ENCODE measurements around the gene PPBP. TPM values are rescaled to one million over a fixed set of nuclear protein-coding genes. Genes with fewer than 3 reads are reported as not detected.

The PPBP gene
- polyA plus RNA-seq, 1 experiment = not detected

GRCh38 chr4:74030285-74030684 is 42.3 kb upstream of the PPBP start:
- no peaks in the 10 kb centered on the region for H3K27me3 ChIP-seq (ENCODE audit: control insufficient read depth, insufficient read depth, low read length)
- H3K4me3 ChIP-seq (ENCODE audit: low read depth, low read length) = no peak overlapping the region
- no peak for DNase-seq (ENCODE audit: low read depth)
- ChIA-PET POLR2A (interaction anchor here (0.6 kb wide), 1 partner anchor 58 kb away, joined by 4 read pairs; no protein-coding TSS in a partner anchor), CTCF (no interaction called here)
- no peaks in the 10 kb centered on the region for H3K36me3 ChIP-seq (ENCODE audit: control insufficient read depth, insufficient read depth, low read length)
- TF ChIP-seq CTCF (IDR thresholded peaks at IDR 0.05; ENCODE audit: insufficient read depth, low read depth, low read length) = no peak

DNA sequence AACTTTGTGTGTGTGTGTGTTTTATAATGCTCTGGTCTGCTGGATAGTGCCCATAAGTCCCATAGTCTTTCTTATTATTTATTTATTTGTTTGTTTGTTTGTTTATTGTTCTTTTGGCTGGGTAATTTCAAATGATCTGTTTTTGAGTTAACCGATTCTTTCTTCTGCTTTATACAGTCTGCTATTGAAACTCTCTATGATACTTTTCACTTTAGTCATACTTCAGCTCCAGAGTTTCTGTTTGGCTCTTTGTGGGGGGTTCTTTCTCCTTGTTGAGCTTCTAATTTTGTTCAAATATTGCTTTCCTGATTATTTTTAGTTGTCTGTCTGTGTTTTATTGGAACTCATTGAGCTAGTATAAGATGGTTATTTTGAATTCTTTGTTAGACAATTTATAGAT is 40.5 kb upstream of the PPBP start:
- no peak for DNase-seq (ENCODE audit: low read depth)
- Histone ChIP-seq H3K4me3 (ENCODE audit: low read depth, low read length) (no peak overlapping the region), H3K36me3 (ENCODE audit: control insufficient read depth, insufficient read depth, low read length) (no peaks in the 10 kb centered on the region), H3K27me3 (ENCODE audit: control insufficient read depth, insufficient read depth, low read length) (no peaks in the 10 kb centered on the region)
- TF ChIP-seq CTCF (IDR thresholded peaks at IDR 0.05; ENCODE audit: insufficient read depth, low read depth, low read length) = no peak
- ChIA-PET CTCF (interaction anchor here (1.6 kb wide), 1 partner anchor 10 kb away, joined by 6 read pairs; the partner anchor contains the start of gene CXCL3), POLR2A (no interaction called here)

DNA sequence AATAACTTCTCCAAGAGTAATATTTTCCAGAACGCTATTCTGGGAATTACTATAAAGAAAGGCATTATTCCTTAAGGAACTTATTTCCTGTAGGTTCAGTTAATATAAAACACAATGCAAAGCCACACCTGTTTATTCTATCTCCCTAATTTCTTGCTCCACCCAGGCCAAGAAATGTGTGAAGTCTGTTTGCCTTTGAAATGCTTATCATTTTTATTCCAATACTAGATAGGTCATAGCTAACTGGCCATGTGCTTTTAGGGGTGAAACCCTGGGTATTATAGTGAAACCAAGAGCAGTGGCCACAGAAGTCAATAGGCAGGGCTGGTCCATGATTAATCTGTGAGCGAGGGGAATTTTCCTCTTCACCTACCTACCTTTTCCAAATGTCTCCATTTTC is 35.7 kb upstream of the PPBP start:
- no peak for DNase-seq (ENCODE audit: low read depth)
- no peak for TF ChIP-seq CTCF (IDR thresholded peaks at IDR 0.05; ENCODE audit: insufficient read depth, low read depth, low read length)
- ChIA-PET POLR2A (no interaction called here), CTCF (no interaction called here)
- no peak overlapping the region for H3K4me3 ChIP-seq (ENCODE audit: low read depth, low read length)
- no peaks in the 10 kb centered on the region for H3K27me3 ChIP-seq (ENCODE audit: control insufficient read depth, insufficient read depth, low read length)
- no peaks in the 10 kb centered on the region for H3K36me3 ChIP-seq (ENCODE audit: control insufficient read depth, insufficient read depth, low read length)

GRCh38 chr4:74021601-74022000 is 33.6 kb upstream of the PPBP start:
- no peaks in the 10 kb centered on the region for H3K36me3 ChIP-seq (ENCODE audit: control insufficient read depth, insufficient read depth, low read length)
- CTCF ChIA-PET = interaction anchor here (1.8 kb wide), 1 partner anchor 17 kb away, joined by 7 read pairs; the partner anchor contains the start of gene CXCL3
- no peak overlapping the region for H3K4me3 ChIP-seq (ENCODE audit: low read depth, low read length)
- no peak for DNase-seq (ENCODE audit: low read depth)
- TF ChIP-seq CTCF (IDR thresholded peaks at IDR 0.05; ENCODE audit: insufficient read depth, low read depth, low read length) = no peak
- POLR2A ChIA-PET = no interaction called here
- no peaks in the 10 kb centered on the region for H3K27me3 ChIP-seq (ENCODE audit: control insufficient read depth, insufficient read depth, low read length)

DNA sequence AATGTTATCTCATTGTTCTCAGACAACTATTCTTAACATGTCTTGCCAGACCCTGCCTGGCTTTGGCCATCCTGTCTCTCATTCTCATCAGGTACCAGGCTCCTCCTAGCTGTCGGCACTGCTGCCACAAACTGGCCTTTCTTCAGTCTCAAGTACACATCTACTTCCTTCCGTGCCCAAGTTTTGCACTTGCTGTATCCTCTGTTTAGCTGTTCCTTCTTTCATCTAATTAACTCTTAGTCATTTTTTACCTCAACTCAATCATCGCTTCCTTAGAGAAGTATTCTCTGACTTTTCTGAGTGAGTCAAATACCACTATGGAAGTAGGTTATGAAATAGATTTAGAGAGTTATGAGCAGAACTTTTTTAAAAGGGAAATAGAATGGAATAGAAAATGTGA is 30.8 kb upstream of the PPBP start:
- Histone ChIP-seq H3K27me3 (ENCODE audit: control insufficient read depth, insufficient read depth, low read length) (no peaks in the 10 kb centered on the region), H3K36me3 (ENCODE audit: control insufficient read depth, insufficient read depth, low read length) (no peaks in the 10 kb centered on the region), H3K4me3 (ENCODE audit: low read depth, low read length) (no peak overlapping the region)
- no peak for TF ChIP-seq CTCF (IDR thresholded peaks at IDR 0.05; ENCODE audit: insufficient read depth, low read depth, low read length)
- DNase-seq (ENCODE audit: low read depth) = no peak
- ChIA-PET POLR2A (no interaction called here), CTCF (interaction anchor here (1.0 kb wide), 1 partner anchor 12 kb away, joined by 3 read pairs; no protein-coding TSS in a partner anchor)
